IMR-90 (cell line): ENCODE results near the gene MEGF8. TPM values are rescaled to one million over a fixed set of nuclear protein-coding genes. Genes with fewer than 3 reads are reported as not detected.

Experiments used
- ATAC-seq: fragments of 200-7000 bp; cut with Tn5 transposase; 2 replicates; pipeline ENCODE4 v1.9.1; 2020; ENCODE audit warnings: low read depth, mild to moderate bottlenecking, moderate library complexity
- BruUV-seq: library from RNA; stranded (reverse); fragments of 400-500 nt; replicated peaks from 2 replicates; lab custom pipeline; 2021; lab: Mats Ljungman, UMichigan
- CTCF ChIA-PET: fragments of 300-600 bp; formaldehyde crosslinking; extraction: SDS; loops from one replicate; lab custom pipeline; 2021; ENCODE audit warnings: antibody characterized with exemption; lab: Yijun Ruan, JAX
- POLR2A ChIA-PET: fragments of 300-600 bp; sonication (Branson Sonifier 250); formaldehyde crosslinking; loops from one replicate; lab custom pipeline; 2022; ENCODE audit warnings: antibody characterized with exemption; ENCODE audit not compliant: unreplicated experiment; lab: Charles Lee
- DNase-seq: peaks from one replicate; pipeline ENCODE4 v3.0.0; 2013
- H2AFZ ChIP-seq: replicated peaks from 2 replicates; pipeline ENCODE3; 2013; ENCODE audit warnings: low read length, mild to moderate bottlenecking; ENCODE audit not compliant: poor library complexity
- H2AK5ac ChIP-seq: 2 replicates; pipeline ENCODE4 v1.6.1; 2013; ENCODE audit warnings: low read depth, low read length, inconsistent platforms
- H2AK9ac ChIP-seq: replicated peaks from 2 replicates; pipeline ENCODE3; 2013; ENCODE audit warnings: mild to moderate bottlenecking, low read depth, low read length, moderate library complexity; ENCODE audit not compliant: poor library complexity
- H2BK120ac ChIP-seq: 2 replicates; pipeline ENCODE4 v1.6.1; 2013; ENCODE audit warnings: low read depth, low read length, inconsistent platforms
- H2BK15ac ChIP-seq: 3 replicates; pipeline ENCODE4 v1.6.1; 2013; ENCODE audit warnings: low read depth, low read length, inconsistent platforms
- H2BK20ac ChIP-seq: 2 replicates; pipeline ENCODE4 v1.6.1; 2013; ENCODE audit warnings: low read depth, mild to moderate bottlenecking, inconsistent platforms, low read length, moderate library complexity
- H2BK5ac ChIP-seq: 2 replicates; pipeline ENCODE4 v1.6.1; 2013; ENCODE audit warnings: mild to moderate bottlenecking, low read depth, low read length, inconsistent platforms; ENCODE audit not compliant: poor library complexity, severe bottlenecking
- H3K14ac ChIP-seq: replicated peaks from 2 replicates; pipeline ENCODE4 v1.6.1; 2013; ENCODE audit warnings: low read depth, low read length, inconsistent platforms
- H3K18ac ChIP-seq: 2 replicates; pipeline ENCODE4 v1.6.1; 2013; ENCODE audit warnings: low read depth, low read length, control low read depth
- H3K23ac ChIP-seq: 2 replicates; pipeline ENCODE4 v1.6.1; 2013; ENCODE audit warnings: low read depth, low read length, inconsistent platforms
- H3K27ac ChIP-seq: 2 replicates; pipeline ENCODE4 v1.5.1; 2013; ENCODE audit warnings: mild to moderate bottlenecking, control low read depth, low read length; ENCODE audit not compliant: insufficient read depth
- H3K27me3 ChIP-seq: 2 replicates; pipeline ENCODE4 v1.6.1; 2013; ENCODE audit warnings: low read length; ENCODE audit not compliant: control insufficient read depth, insufficient read depth
- H3K36me3 ChIP-seq: 2 replicates; pipeline ENCODE4 v1.6.1; 2013; ENCODE audit warnings: low read length, mixed read lengths; ENCODE audit not compliant: control insufficient read depth, insufficient read depth
- H3K4ac ChIP-seq: 2 replicates; pipeline ENCODE4 v1.6.1; 2013; ENCODE audit warnings: low read depth, low read length, inconsistent platforms
- H3K4me1 ChIP-seq: 2 replicates; pipeline ENCODE4 v1.6.1; 2013; ENCODE audit warnings: low read length, mixed read lengths; ENCODE audit not compliant: control insufficient read depth, insufficient read depth
- H3K4me2 ChIP-seq: 2 replicates; pipeline ENCODE4 v1.6.1; 2013; ENCODE audit warnings: low read depth, mild to moderate bottlenecking, control low read depth, low read length, moderate library complexity
- H3K4me3 ChIP-seq: 2 replicates; pipeline ENCODE4 v1.5.1; 2013; ENCODE audit warnings: low read depth, mild to moderate bottlenecking, control low read depth, low read length, moderate library complexity; ENCODE audit not compliant: insufficient read depth
- H3K56ac ChIP-seq: 2 replicates; pipeline ENCODE4 v1.6.1; 2013; ENCODE audit warnings: low read length, inconsistent platforms; ENCODE audit not compliant: insufficient read depth; ENCODE audit errors: extremely low read depth
- H3K79me1 ChIP-seq, 2 experiments: 2 replicates each; pipeline ENCODE4 v1.6.1; 2013; ENCODE audit warnings: low read length in 2 of 2, inconsistent platforms in 1 of 2, low read depth in 1 of 2
- H3K9ac ChIP-seq: 2 replicates; pipeline ENCODE4 v1.6.1; 2013; ENCODE audit warnings: low read depth, low read length, control low read depth
- H3K9me1 ChIP-seq: 2 replicates; pipeline ENCODE4 v1.6.1; 2013; ENCODE audit warnings: low read length, inconsistent platforms; ENCODE audit not compliant: insufficient read depth
- H3K9me3 ChIP-seq: 2 replicates; pipeline ENCODE4 v1.6.1; 2013; ENCODE audit warnings: low read length; ENCODE audit not compliant: control insufficient read depth, insufficient read depth
- H4K20me1 ChIP-seq: 2 replicates; pipeline ENCODE4 v1.6.1; 2013; ENCODE audit warnings: low read length, inconsistent platforms; ENCODE audit not compliant: insufficient read depth
- H4K5ac ChIP-seq: 2 replicates; pipeline ENCODE4 v1.6.1; 2013; ENCODE audit warnings: mild to moderate bottlenecking, low read depth, low read length, control low read depth
- H4K8ac ChIP-seq, 2 experiments: 2 replicates each; pipeline ENCODE4 v1.6.1; 2013; ENCODE audit warnings: low read depth in 2 of 2, low read length in 2 of 2, control low read depth in 1 of 2, inconsistent platforms in 1 of 2
- H4K91ac ChIP-seq: 2 replicates; pipeline ENCODE4 v1.6.1; 2013; ENCODE audit warnings: low read depth, low read length, inconsistent platforms; ENCODE audit not compliant: insufficient read depth
- BHLHE40 ChIP-seq: fragments of 150-350 bp; IDR thresholded peaks from 2 replicates; pipeline ENCODE4 v1.6.1; 2016; ENCODE audit warnings: mild to moderate bottlenecking, low read depth, low read length
- CHD1 ChIP-seq: IDR thresholded peaks from 2 replicates; pipeline ENCODE4 v1.6.1; 2012; ENCODE audit warnings: low read depth, low read length, improper control_type of control experiment
- CTCF ChIP-seq: conservative IDR thresholded peaks from 2 replicates; pipeline ENCODE4 v1.5.1; 2012; ENCODE audit warnings: mild to moderate bottlenecking, low read depth, low read length, improper control_type of control experiment
- NFE2L2 ChIP-seq: fragments of 150-350 bp; IDR thresholded peaks from 2 replicates; pipeline ENCODE4 v1.6.1; 2016; ENCODE audit warnings: low read depth, mild to moderate bottlenecking, low read length
- POLR2A ChIP-seq: IDR thresholded peaks from 2 replicates; pipeline ENCODE4 v1.6.1; 2012; ENCODE audit warnings: mild to moderate bottlenecking, low read depth, low read length
- RFX5 ChIP-seq: IDR thresholded peaks from 2 replicates; pipeline ENCODE4 v1.8.0; 2012; ENCODE audit warnings: low read depth, mild to moderate bottlenecking, low read length, moderate library complexity
- SMC3 ChIP-seq: fragments of 150-350 bp; IDR thresholded peaks from 2 replicates; pipeline ENCODE4 v1.6.1; 2016; ENCODE audit warnings: low read depth, mild to moderate bottlenecking, antibody characterized with exemption, low read length, moderate library complexity
- USF2 ChIP-seq: fragments of 150-350 bp; IDR thresholded peaks from 2 replicates; pipeline ENCODE4 v1.6.1; 2017; ENCODE audit warnings: mild to moderate bottlenecking, antibody characterized with exemption, low read length, low read depth
- WGBS, 2 experiments: methylation state at CpG; one replicate each; pipeline versions ENCODE4 v1.1.5 to v1.1.7; 2013; ENCODE audit warnings: missing lambda C conversion rate in 2 of 2; ENCODE audit not compliant: insufficient read length in 1 of 2; ENCODE audit errors: extremely low coverage in 2 of 2; 5-methylcytosine and 5-hydroxymethylcytosine counted together
- dilution Hi-C: fragments of 300-500 bp; cut with HindIII; formaldehyde crosslinking; loops from one replicate; pipeline ENCODE4 v1.14.3; 2018; ENCODE audit warnings: low sequenced_read_pairs; ENCODE audit not compliant: unreplicated experiment
- in situ Hi-C: fragments of 300-500 bp; cut with MboI; formaldehyde crosslinking; loops from 3 replicates; pipeline ENCODE4 v1.14.3; 2019; ENCODE audit warnings: low sequenced_read_pairs, inconsistent platforms, mixed read lengths
- intact Hi-C: fragments of 100-400 bp; cut with micrococcal nuclease; formaldehyde crosslinking; loops from 2 replicates; pipeline ENCODE4 v1.10.0; 2022
- polyA plus RNA-seq, 3 experiments: library from polyadenylated mRNA; depleted of rRNA; stranded (reverse); fragments of >200 nt; gene quantifications; 2 replicates each; pipeline ENCODE4 v1.2.3, GENCODE V29; 2012; ENCODE audit warnings: low replicate concordance in 1 of 3
- total RNA-seq: library from RNA; depleted of rRNA; stranded (reverse); fragments of >200 nt; gene quantifications from 2 replicates; pipeline ENCODE4 v1.2.3, GENCODE V29; 2012

The MEGF8 gene
- total and polyA plus RNA-seq, 2 of the 4 experiments (the other 2 are of a cell fraction), result 2.3 to 12.5 TPM

- H3K4me2 ChIP-seq, result no peak overlapping the region
- H4K91ac ChIP-seq, result no peak overlapping the region
- no peak overlapping the region for H2BK120ac ChIP-seq
- ATAC-seq (no peak), DNase-seq (no peak)
- no peak for TF ChIP-seq SMC3
- no peak for TF ChIP-seq CTCF
- TF ChIP-seq POLR2A, result no peak
- no peak for TF ChIP-seq RFX5
- no peak for TF ChIP-seq NFE2L2
- TF ChIP-seq BHLHE40, result no peak
- TF ChIP-seq CHD1, result no peak
- TF ChIP-seq USF2, result no peak
- WGBS, 2 experiments, result 89% methylated on average over 3 of the region's 13 CpGs; no CpG with 5 or more reads in 1 of the 2 experiments
- H3K36me3 ChIP-seq, result peaks cover 24% of the 10 kb centered on the region
- no peak overlapping the region for H2AK9ac ChIP-seq
- no peak overlapping the region for H3K4me3 ChIP-seq
- no peak overlapping the region for H3K56ac ChIP-seq
- peaks cover 2% of the 10 kb centered on the region; the same call in 1 of the 2 replicates for H3K9me3 ChIP-seq
- H3K27me3 ChIP-seq, result no peaks in the 10 kb centered on the region
- H4K8ac ChIP-seq, result no peak overlapping the region
- H3K18ac ChIP-seq, result no peak overlapping the region
- H2BK15ac ChIP-seq, result no peak overlapping the region
- in situ Hi-C loops (no loop called here), dilution Hi-C loops (no loop called here), intact Hi-C loops (no loop called here)
- ChIA-PET POLR2A (no interaction called here), CTCF (no interaction called here)
- no peaks in the 10 kb centered on the region for H3K79me1 ChIP-seq
- H3K27ac ChIP-seq, result no peak overlapping the region
- no TSS peak for BruUV-seq
- H4K5ac ChIP-seq, result no peak overlapping the region
- no peak overlapping the region for H3K14ac ChIP-seq
- H2BK20ac ChIP-seq, result no peak overlapping the region
- H3K23ac ChIP-seq, result no peak overlapping the region
- H3K9me1 ChIP-seq, result peaks cover 4% of the 10 kb centered on the region
- peaks cover 2% of the 10 kb centered on the region; the same call in 1 of the 2 replicates for H3K4me1 ChIP-seq
- peaks cover 3% of the 10 kb centered on the region; the same call in 1 of the 2 replicates for H4K20me1 ChIP-seq
- H2BK5ac ChIP-seq, result no peak overlapping the region
- H3K9ac ChIP-seq, result no peak overlapping the region
- no peak overlapping the region for H2AFZ ChIP-seq
- H2AK5ac ChIP-seq, result no peak overlapping the region
- H3K4ac ChIP-seq, result no peak overlapping the region
Observed at GRCh38 chr19:42362891-42363440, 37.5 kb downstream of the MEGF8 start.
